ENCODE data around the gene CA5B. TPM values are rescaled to one million over a fixed set of nuclear protein-coding genes. Genes with fewer than 3 reads are reported as not detected.

CA5B gene
- total RNA-seq, 1 experiment from 2014 or later, result 12.1 TPM

DNA sequence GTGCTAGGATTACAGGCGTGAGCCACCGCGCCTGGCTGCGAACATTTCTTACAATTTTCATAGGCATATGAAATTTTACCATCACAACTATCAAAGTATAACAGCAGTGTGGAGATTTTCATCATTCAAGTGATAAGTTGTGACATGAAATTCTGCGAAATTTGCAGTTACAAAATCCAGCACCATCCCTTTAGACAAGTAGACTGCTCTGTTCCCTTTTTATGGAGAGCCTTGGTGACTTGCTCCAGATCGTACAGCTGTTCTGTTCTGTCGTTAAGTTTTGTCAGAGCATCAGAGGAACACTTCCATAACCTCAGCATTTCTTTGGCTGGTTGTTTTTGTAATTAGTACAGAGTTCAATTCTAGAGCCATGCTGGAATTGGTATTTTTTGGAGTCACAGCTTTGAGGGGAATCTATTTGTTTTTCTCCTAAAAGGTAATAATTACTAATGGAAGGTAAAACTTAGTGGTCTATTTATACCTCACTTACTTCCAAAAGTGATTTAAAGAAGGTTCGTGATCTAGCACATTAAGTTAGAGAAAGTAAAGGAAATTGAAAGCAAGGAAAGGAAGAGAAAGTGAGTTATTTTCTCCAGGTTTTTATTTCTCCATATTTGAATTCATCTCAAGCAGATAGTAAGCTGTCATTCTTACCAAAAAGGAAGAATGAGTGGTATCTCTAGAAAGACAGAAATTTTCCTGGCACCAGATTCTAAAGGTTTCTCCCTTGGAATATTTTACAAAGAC lies 74.3 kb downstream of the CA5B start:
- Histone ChIP-seq H3K36me3 (ENCODE audit: low read depth) (no peaks in the 10 kb centered on the region; the same call in 1 of the 2 replicates), H3K4me2 (no peak overlapping the region), H4K20me1 (ENCODE audit: insufficient read depth) (no peaks in the 10 kb centered on the region), H2AFZ (no peak overlapping the region), H3K79me2 (ENCODE audit: low read depth) (no peaks in the 10 kb centered on the region), H3K9me2 (ENCODE audit: insufficient read depth) (no peaks in the 10 kb centered on the region), H3K4me1 (replicated peaks; ENCODE audit: insufficient read depth) (no peaks in the 10 kb centered on the region), H3K27me3 (ENCODE audit: insufficient read depth, low read depth) (no peaks in the 10 kb centered on the region), H3K9me3 (ENCODE audit: insufficient read depth, low read depth) (no peaks in the 10 kb centered on the region), H3K4me3 (no peak overlapping the region), H3F3A (ENCODE audit: insufficient read depth, low read depth) (no peaks in the 10 kb centered on the region), H3K27ac (no peak overlapping the region)
- ChIA-PET CTCF (no interaction called here), POLR2A (ENCODE audit: unreplicated experiment) (no interaction called here)
- intact Hi-C loops (cut with micrococcal nuclease; ENCODE audit: unreplicated experiment), result no loop called here
- no peak for DNase-seq
- no TSS peak for BruUV-seq (replicated peaks)
- TF ChIP-seq EZH2 (IDR thresholded peaks at IDR 0.05; ENCODE audit: low read depth), result no peak
- TF ChIP-seq, protein P1, sequence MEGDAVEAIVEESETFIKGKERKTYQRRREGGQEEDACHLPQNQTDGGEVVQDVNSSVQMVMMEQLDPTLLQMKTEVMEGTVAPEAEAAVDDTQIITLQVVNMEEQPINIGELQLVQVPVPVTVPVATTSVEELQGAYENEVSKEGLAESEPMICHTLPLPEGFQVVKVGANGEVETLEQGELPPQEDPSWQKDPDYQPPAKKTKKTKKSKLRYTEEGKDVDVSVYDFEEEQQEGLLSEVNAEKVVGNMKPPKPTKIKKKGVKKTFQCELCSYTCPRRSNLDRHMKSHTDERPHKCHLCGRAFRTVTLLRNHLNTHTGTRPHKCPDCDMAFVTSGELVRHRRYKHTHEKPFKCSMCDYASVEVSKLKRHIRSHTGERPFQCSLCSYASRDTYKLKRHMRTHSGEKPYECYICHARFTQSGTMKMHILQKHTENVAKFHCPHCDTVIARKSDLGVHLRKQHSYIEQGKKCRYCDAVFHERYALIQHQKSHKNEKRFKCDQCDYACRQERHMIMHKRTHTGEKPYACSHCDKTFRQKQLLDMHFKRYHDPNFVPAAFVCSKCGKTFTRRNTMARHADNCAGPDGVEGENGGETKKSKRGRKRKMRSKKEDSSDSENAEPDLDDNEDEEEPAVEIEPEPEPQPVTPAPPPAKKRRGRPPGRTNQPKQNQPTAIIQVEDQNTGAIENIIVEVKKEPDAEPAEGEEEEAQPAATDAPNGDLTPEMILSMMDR (conservative IDR thresholded peaks at IDR 0.05), result no peak

DNA sequence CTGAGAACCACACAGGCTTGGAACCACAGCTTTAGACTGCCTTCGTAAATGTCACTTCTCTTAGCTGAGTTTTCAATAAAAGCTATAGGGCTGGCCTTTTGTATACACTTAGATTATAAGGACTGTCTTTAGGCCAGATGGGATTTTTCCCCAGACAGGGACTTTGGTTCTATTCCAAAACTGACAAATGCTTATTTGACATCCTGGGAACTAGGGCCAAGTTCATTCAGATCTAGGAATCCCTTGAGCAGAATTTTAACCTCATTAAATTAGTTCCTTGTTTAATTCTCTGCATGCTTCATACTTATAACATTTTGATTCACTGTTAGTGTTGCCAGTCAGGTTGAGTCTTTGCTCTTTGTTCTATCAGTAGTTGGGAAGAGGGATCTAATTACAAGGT lies 75.3 kb downstream of the CA5B start:
- Histone ChIP-seq H3K4me2 (no peak overlapping the region), H4K20me1 (ENCODE audit: insufficient read depth) (no peaks in the 10 kb centered on the region), H3K4me3 (no peak overlapping the region), H3K4me1 (replicated peaks; ENCODE audit: insufficient read depth) (no peaks in the 10 kb centered on the region), H3K9me2 (ENCODE audit: insufficient read depth) (no peaks in the 10 kb centered on the region), H3K27me3 (ENCODE audit: insufficient read depth, low read depth) (no peaks in the 10 kb centered on the region), H3F3A (ENCODE audit: insufficient read depth, low read depth) (no peaks in the 10 kb centered on the region), H3K79me2 (ENCODE audit: low read depth) (no peaks in the 10 kb centered on the region), H3K36me3 (ENCODE audit: low read depth) (no peaks in the 10 kb centered on the region; the same call in 1 of the 2 replicates), H3K27ac (no peak overlapping the region), H2AFZ (no peak overlapping the region), H3K9me3 (ENCODE audit: insufficient read depth, low read depth) (no peaks in the 10 kb centered on the region)
- DNase-seq, result no peak
- TF ChIP-seq EZH2 (IDR thresholded peaks at IDR 0.05; ENCODE audit: low read depth), result no peak
- TF ChIP-seq, protein P1 (conservative IDR thresholded peaks at IDR 0.05), result no peak
- intact Hi-C loops (cut with micrococcal nuclease; ENCODE audit: unreplicated experiment), result no loop called here
- CTCF ChIA-PET, result no interaction called here
- no TSS peak for BruUV-seq (replicated peaks)
- POLR2A ChIA-PET (ENCODE audit: unreplicated experiment), result no interaction called here

DNA sequence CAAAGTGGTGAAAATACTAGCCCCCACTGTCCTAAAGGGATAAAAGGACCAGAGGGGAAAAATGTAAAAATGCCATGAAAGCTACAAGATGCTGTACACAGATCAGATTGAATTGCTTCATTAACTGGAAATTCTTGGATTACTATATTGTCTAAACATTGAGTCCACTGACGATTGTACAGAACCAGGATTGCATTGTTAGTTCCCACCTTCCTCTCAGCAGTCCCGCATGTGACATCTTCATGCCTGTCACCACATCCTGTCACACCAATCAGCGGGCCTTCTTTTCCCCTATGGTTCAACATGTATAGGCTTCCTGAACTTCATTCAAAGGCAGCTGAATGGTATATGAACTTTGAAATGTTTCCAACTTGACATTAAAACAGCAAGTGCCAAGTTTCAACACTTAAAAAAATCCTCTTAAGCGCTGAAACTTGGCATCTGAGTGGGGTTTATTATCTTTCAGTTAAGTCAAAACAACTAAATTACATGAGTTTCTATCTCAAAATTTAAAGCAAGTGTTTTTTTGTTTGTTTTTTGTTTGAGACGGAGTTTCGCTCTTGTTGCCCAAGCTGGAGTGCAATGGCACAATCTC lies 76.8 kb downstream of the CA5B start:
- Histone ChIP-seq H3K4me2 (no peak overlapping the region), H3K27me3 (ENCODE audit: insufficient read depth, low read depth) (no peaks in the 10 kb centered on the region), H3K4me1 (replicated peaks; ENCODE audit: insufficient read depth) (no peaks in the 10 kb centered on the region), H3K9me3 (ENCODE audit: insufficient read depth, low read depth) (no peaks in the 10 kb centered on the region), H3F3A (ENCODE audit: insufficient read depth, low read depth) (no peaks in the 10 kb centered on the region), H3K36me3 (ENCODE audit: low read depth) (no peaks in the 10 kb centered on the region; the same call in 1 of the 2 replicates), H3K4me3 (no peak overlapping the region), H2AFZ (no peak overlapping the region), H4K20me1 (ENCODE audit: insufficient read depth) (no peaks in the 10 kb centered on the region), H3K79me2 (ENCODE audit: low read depth) (no peaks in the 10 kb centered on the region), H3K9me2 (ENCODE audit: insufficient read depth) (no peaks in the 10 kb centered on the region), H3K27ac (no peak overlapping the region)
- CTCF ChIA-PET, result interaction anchor here (0.6 kb wide), 1 partner anchor 534 kb away, joined by 6 read pairs; no protein-coding TSS in a partner anchor
- TF ChIP-seq, protein P1 (conservative IDR thresholded peaks at IDR 0.05), result no peak
- no peak for TF ChIP-seq EZH2 (IDR thresholded peaks at IDR 0.05; ENCODE audit: low read depth)
- intact Hi-C loops (cut with micrococcal nuclease; ENCODE audit: unreplicated experiment), result no loop called here
- POLR2A ChIA-PET (ENCODE audit: unreplicated experiment), result no interaction called here
- DNase-seq, result no peak
- no TSS peak for BruUV-seq (replicated peaks)

Measured in PC-9 (cell line).